GM12878 (cell line): ENCODE results near the gene PANX2. TPM values are rescaled to one million over a fixed set of nuclear protein-coding genes. Genes with fewer than 3 reads are reported as not detected.

Experiments
- ATAC-seq: fragments of 200-7000 bp; cut with Tn5 transposase; 3 replicates; pipeline ENCODE4 v1.9.1; 2020; ENCODE audit warnings: mild to moderate bottlenecking, moderate library complexity
- BruUV-seq: library from RNA; stranded (reverse); fragments of 400-500 nt; replicated peaks from 2 replicates; lab custom pipeline; 2021; lab: Mats Ljungman, UMichigan
- CTCF ChIA-PET: fragments of 300-600 bp; sonication (Branson Sonifier 250); formaldehyde crosslinking; extraction: SDS; loops from one replicate; lab custom pipeline; 2021; ENCODE audit warnings: inconsistent platforms; lab: Yijun Ruan, JAX
- POLR2A ChIA-PET: fragments of 350-600 bp; formaldehyde crosslinking; extraction: SDS; loops from one replicate; lab custom pipeline; 2021; ENCODE audit warnings: inconsistent platforms; lab: Charles Lee
- RAD21 ChIA-PET: fragments of 300-600 bp; sonication (Branson Sonifier 250); formaldehyde crosslinking; loops from one replicate; lab custom pipeline; 2023; ENCODE audit warnings: antibody characterized with exemption; ENCODE audit not compliant: unreplicated experiment; lab: Charles Lee
- SMC1A ChIA-PET: fragments of 300-600 bp; sonication (Branson Sonifier 250); formaldehyde crosslinking; loops from one replicate; lab custom pipeline; 2023; ENCODE audit not compliant: unreplicated experiment, uncharacterized antibody; lab: Charles Lee
- DNase-seq: peaks from one replicate; pipeline ENCODE4 v3.0.0-alpha.2; 2011; ENCODE audit warnings: low read depth, low spot score
- FAIRE-seq: peaks from 3 replicates; lab custom pipeline; 2011; peaks lifted over from hg19 to GRCh38; lab: Jason Lieb, UNC
- H2AFZ ChIP-seq: 2 replicates; pipeline ENCODE4 v1.6.0; 2011; ENCODE audit warnings: low read depth, low read length, control low read depth; ENCODE audit not compliant: control insufficient read depth
- H3K27ac ChIP-seq: 2 replicates; pipeline ENCODE4 v1.5.1; 2011; ENCODE audit warnings: control low read depth; ENCODE audit not compliant: control insufficient read depth, insufficient read depth
- H3K27me3 ChIP-seq, 2 experiments: replicated peaks in 1 of 2; 2 replicates each; pipeline versions ENCODE4 v1.6.0 to v1.6.1; 2011; ENCODE audit warnings: low read length in 1 of 2; ENCODE audit not compliant: control insufficient read depth in 2 of 2, insufficient read depth in 2 of 2
- H3K36me3 ChIP-seq, 2 experiments: 2 replicates each; pipeline ENCODE4 v1.5.1; 2011; ENCODE audit warnings: low read length in 1 of 2; ENCODE audit not compliant: control insufficient read depth in 2 of 2, insufficient read depth in 2 of 2
- H3K4me1 ChIP-seq: 2 replicates; pipeline ENCODE4 v1.6.1; 2011; ENCODE audit warnings: mild to moderate bottlenecking, low read length, moderate library complexity, mixed read lengths; ENCODE audit not compliant: control insufficient read depth, insufficient read depth
- H3K4me2 ChIP-seq: 2 replicates; pipeline ENCODE4 v1.6.0; 2011; ENCODE audit warnings: control low read depth; ENCODE audit not compliant: control insufficient read depth, insufficient read depth
- H3K4me3 ChIP-seq: fragments of 200-600 bp; sonication (generic); 2 replicates; pipeline ENCODE4 v1.5.1; 2016
- H3K79me2 ChIP-seq: 2 replicates; pipeline ENCODE4 v1.6.0; 2011; ENCODE audit warnings: low read length; ENCODE audit not compliant: control insufficient read depth, insufficient read depth
- H3K9ac ChIP-seq: 2 replicates; pipeline ENCODE4 v1.8.0; 2011; ENCODE audit warnings: low read length, control low read depth, mixed read lengths; ENCODE audit not compliant: control insufficient read depth, insufficient read depth
- H3K9me3 ChIP-seq: replicated peaks from 3 replicates; pipeline ENCODE4 v1.5.1; 2011; ENCODE audit warnings: mild to moderate bottlenecking, low read length; ENCODE audit not compliant: control insufficient read depth, insufficient read depth
- H4K20me1 ChIP-seq: 2 replicates; pipeline ENCODE4 v1.6.0; 2011; ENCODE audit not compliant: control insufficient read depth, insufficient read depth
- ESRRA ChIP-seq: IDR thresholded peaks from 2 replicates; pipeline ENCODE4 v1.6.1; 2012; ENCODE audit warnings: mild to moderate bottlenecking, low read length, improper control_type of control experiment
- POLR2A ChIP-seq: IDR thresholded peaks from 2 replicates; pipeline ENCODE4 v1.6.1; 2011; ENCODE audit warnings: low read depth, mild to moderate bottlenecking, low read length
- RFX5 ChIP-seq: IDR thresholded peaks from 2 replicates; pipeline ENCODE4 v1.6.1; 2011; ENCODE audit warnings: low read depth, low read length, improper control_type of control experiment
- SMAD1 ChIP-seq: fragments of 450-650 bp; IDR thresholded peaks from 2 replicates; pipeline ENCODE4 v1.6.1; 2018; ENCODE audit warnings: mild to moderate bottlenecking, low read depth; ENCODE audit not compliant: partially characterized antibody
- STAT3 ChIP-seq: IDR thresholded peaks from 2 replicates; pipeline ENCODE4 v1.6.1; 2011; ENCODE audit warnings: low read depth, low read length, improper control_type of control experiment
- TAF1 ChIP-seq: IDR thresholded peaks from 2 replicates; pipeline ENCODE4 v1.6.1; 2011; ENCODE audit warnings: mild to moderate bottlenecking, low read depth, low read length, borderline replicate concordance
- YY1 ChIP-seq: IDR thresholded peaks from 2 replicates; pipeline ENCODE4 v1.6.1; 2011; ENCODE audit warnings: low read depth, mild to moderate bottlenecking, low read length
- WGBS: methylation state at CpG from one replicate; pipeline ENCODE4 v1.1.6; 2016; ENCODE audit warnings: low lambda C conversion rate; ENCODE audit not compliant: insufficient replicate concordance, insufficient coverage; ENCODE audit errors: missing lambda C conversion rate; 5-methylcytosine and 5-hydroxymethylcytosine counted together
- in situ Hi-C: fragments of 300-500 bp; cut with MboI; formaldehyde crosslinking; loops from 9 replicates; pipeline ENCODE4 v1.14.3; 2018; ENCODE audit warnings: mixed read lengths
- intact Hi-C: fragments of 100-400 bp; cut with micrococcal nuclease; formaldehyde crosslinking; loops from one replicate; pipeline ENCODE4 v1.14.2; 2022; ENCODE audit not compliant: unreplicated experiment
- polyA plus RNA-seq, 11 experiments: library from polyadenylated mRNA; depleted of rRNA in 4 of 11; unstranded in 6 of 11; stranded (reverse) in 5 of 11; fragments of >200 nt; fragmentation: Nextera tagmentation in 4 of 11; fragmentation: Illumina TruSeq in 1 of 11; extraction: Ambion mirVana in 4 of 11; extraction: Trizol in 1 of 11; gene quantifications; 1 replicate in 1 of 11; 2 replicates in 10 of 11; pipeline versions ENCODE4 v1.2.1 to v1.2.3, GENCODE V29; 2011 to 2016; ENCODE audit warnings: inconsistent platforms in 2 of 11, missing spikeins in 2 of 11, low read depth in 1 of 11
- total RNA-seq, 4 experiments: library from RNA; depleted of rRNA in 3 of 4; stranded (reverse); fragments of >200 nt in 3 of 4; fragmentation: Illumina TruSeq in 1 of 4; extraction: Trizol in 1 of 4; gene quantifications; 2 replicates each; pipeline versions ENCODE4 v1.2.1 to v1.2.3, GENCODE V29; 2013 to 2021
- TF ChIP-seq, protein P1 (sequence below): fragments of 450-650 bp; conservative IDR thresholded peaks from 2 replicates; pipeline ENCODE4 v1.6.1; 2017; ENCODE audit warnings: mild to moderate bottlenecking, moderate library complexity
- TF ChIP-seq, protein P2 (sequence below), 3 experiments: IDR thresholded peaks in 2 of 3; conservative IDR thresholded peaks in 1 of 3; 2 replicates each; pipeline ENCODE4 v1.5.1; 2011; ENCODE audit warnings: low read depth in 3 of 3, low read length in 3 of 3, mild to moderate bottlenecking in 3 of 3, control low read depth in 2 of 3, moderate library complexity in 2 of 3, inconsistent platforms in 1 of 3, mixed read lengths in 1 of 3; ENCODE audit not compliant: control insufficient read depth in 2 of 3, insufficient read depth in 1 of 3; ENCODE audit errors: extremely low read depth in 1 of 3

PANX2 gene
- total and polyA plus RNA-seq, 10 of the 15 experiments (the other 5 are each of a cell fraction or from before 2014, with no cell fraction given) = 0.04 to 0.44 (median 0.17) TPM; not detected in 5

DNA sequence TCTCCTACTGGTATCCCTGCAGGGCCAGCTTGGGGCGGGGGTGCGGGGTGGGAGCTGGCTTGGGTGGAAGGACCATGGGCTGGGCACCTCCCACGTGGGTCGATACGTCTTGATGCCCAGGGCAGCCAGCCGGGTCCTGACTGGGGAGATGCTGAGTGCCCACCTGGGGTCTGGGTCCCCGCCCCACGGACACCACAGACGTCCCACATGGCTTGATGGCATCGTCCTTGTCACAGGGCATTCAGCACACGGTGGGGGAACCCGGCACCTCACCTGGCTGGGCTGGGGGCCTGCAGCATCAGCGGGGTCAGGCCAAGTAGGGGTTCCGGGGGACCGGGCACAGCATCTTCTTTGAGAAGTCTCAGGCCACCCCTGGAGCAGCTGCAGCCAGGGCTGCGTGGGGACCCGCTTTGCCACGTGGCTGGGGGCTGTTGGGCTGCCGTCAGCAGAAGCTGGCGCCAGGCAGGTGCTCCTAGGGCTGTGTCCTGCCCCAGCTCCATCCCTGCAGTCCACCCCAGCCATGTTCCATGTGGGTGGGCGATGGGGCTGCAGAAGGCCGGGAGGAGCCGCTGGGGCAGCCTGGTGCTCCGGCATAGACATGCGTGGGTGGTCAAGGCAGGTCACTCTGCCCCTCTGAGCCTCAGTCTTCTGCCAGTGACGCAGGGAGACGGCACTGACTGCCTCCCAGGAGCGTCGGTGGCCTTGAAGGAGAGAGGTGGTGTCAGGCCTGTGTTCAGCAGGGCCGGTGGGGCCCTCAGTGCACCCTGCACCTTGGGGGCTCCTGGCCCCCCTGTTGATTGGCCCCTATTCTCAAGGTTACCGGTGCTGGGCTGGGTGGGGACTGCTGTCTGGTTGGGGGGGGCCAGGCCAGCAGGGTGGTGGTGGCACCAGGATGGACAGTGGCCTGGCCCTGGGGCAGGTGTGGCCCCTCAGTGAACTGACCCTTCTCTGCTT lies 38.7 kb downstream of the PANX2 start:
- TF ChIP-seq STAT3 (no peak), RFX5 (no peak), POLR2A (peak; percentile 9; the same call in 1 of the 2 replicates), ESRRA (no peak)
- no TSS peak for BruUV-seq
- ATAC-seq = peak; percentile 35
- H3K27ac ChIP-seq = no peak overlapping the region
- H3K27me3 ChIP-seq = no peaks in the 10 kb centered on the region
- H2AFZ ChIP-seq = no peak overlapping the region
- no peaks in the 10 kb centered on the region; the same call in 1 of the 2 replicates for H3K79me2 ChIP-seq
- H3K4me3 ChIP-seq = no peak overlapping the region
- no peak for DNase-seq
- no peaks in the 10 kb centered on the region for H3K4me1 ChIP-seq
- no peak for FAIRE-seq
- 67% methylated on average over 27 of the region's 31 CpGs for WGBS
- no peaks in the 10 kb centered on the region; the same call in 1 of the 2 replicates for H4K20me1 ChIP-seq
- ChIA-PET POLR2A (interaction anchor here (0.6 kb wide), 1 partner anchor 14 kb away, joined by 9 read pairs; no protein-coding TSS in a partner anchor), CTCF (interaction anchor here (0.6 to 2.3 kb wide), 5 partner anchors 44 to 168 kb away, joined by 3 to 13 read pairs (median 4); no protein-coding TSS in a partner anchor), RAD21 (interaction anchor here (0.6 to 1.3 kb wide), 2 partner anchors 58 to 269 kb away, joined by 3 to 4 read pairs; no protein-coding TSS in a partner anchor), SMC1A (no interaction called here)
- in situ Hi-C loops (loop anchor here (5.0 kb wide), 1 partner anchor 277 kb away; no protein-coding TSS in a partner anchor), intact Hi-C loops (loop anchor here (1.0 kb wide), 1 partner anchor 60 kb away; no protein-coding TSS in a partner anchor)
- no peaks in the 10 kb centered on the region for H3K9me3 ChIP-seq
- no peak overlapping the region for H3K9ac ChIP-seq
- H3K4me2 ChIP-seq = no peak overlapping the region
- H3K36me3 ChIP-seq = peaks cover 5 to 21% of the 10 kb centered on the region in 2 experiments; a peak in 3 of 4 replicates

DNA sequence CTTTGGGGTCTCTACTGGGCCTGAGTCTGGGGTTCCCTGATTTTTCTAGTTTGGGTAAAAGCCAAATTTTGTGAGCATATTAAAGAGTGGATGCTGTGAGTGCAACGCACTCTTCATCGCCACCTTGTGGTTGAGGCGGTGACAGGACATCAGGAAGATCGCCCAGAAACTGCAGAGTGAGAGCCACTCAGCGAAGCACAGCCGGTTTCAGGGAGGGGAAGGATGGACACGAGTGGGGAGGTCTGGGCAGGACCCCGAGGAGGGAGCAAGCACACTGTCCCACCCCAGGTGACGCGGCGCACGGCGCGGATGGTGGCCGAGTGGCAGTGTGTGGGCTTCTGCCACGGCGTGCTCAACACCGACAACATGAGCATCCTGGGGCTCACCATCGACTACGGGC lies 39.4 kb downstream of the PANX2 start:
- Histone ChIP-seq H3K4me1 (no peaks in the 10 kb centered on the region), H3K79me2 (no peaks in the 10 kb centered on the region), H3K4me3 (no peak overlapping the region), H2AFZ (no peak overlapping the region), H3K27me3 (no peaks in the 10 kb centered on the region), H3K36me3 (peaks cover 5 to 19% of the 10 kb centered on the region in 2 experiments; a peak in 3 of 4 replicates), H3K27ac (no peak overlapping the region), H4K20me1 (no peaks in the 10 kb centered on the region; the same call in 1 of the 2 replicates), H3K9me3 (no peaks in the 10 kb centered on the region), H3K4me2 (no peak overlapping the region), H3K9ac (no peak overlapping the region)
- FAIRE-seq (peak; percentile 81), ATAC-seq (peak; percentile 90), DNase-seq (no peak)
- no TSS peak for BruUV-seq
- SMC1A ChIA-PET = no interaction called here
- intact Hi-C loops = loop anchor here (1.0 kb wide), 1 partner anchor 61 kb away; no protein-coding TSS in a partner anchor
- RAD21 ChIA-PET = no interaction called here
- 41% methylated on average over 13 of the region's 20 CpGs for WGBS
- in situ Hi-C loops = loop anchor here (5.0 kb wide), 2 partner anchors 63 to 278 kb away; no protein-coding TSS in a partner anchor
- CTCF ChIA-PET = interaction anchor here (2.3 kb wide), 1 partner anchor 61 kb away, joined by 13 read pairs; no protein-coding TSS in a partner anchor
- POLR2A ChIA-PET = no interaction called here
- TF ChIP-seq, protein P1, sequence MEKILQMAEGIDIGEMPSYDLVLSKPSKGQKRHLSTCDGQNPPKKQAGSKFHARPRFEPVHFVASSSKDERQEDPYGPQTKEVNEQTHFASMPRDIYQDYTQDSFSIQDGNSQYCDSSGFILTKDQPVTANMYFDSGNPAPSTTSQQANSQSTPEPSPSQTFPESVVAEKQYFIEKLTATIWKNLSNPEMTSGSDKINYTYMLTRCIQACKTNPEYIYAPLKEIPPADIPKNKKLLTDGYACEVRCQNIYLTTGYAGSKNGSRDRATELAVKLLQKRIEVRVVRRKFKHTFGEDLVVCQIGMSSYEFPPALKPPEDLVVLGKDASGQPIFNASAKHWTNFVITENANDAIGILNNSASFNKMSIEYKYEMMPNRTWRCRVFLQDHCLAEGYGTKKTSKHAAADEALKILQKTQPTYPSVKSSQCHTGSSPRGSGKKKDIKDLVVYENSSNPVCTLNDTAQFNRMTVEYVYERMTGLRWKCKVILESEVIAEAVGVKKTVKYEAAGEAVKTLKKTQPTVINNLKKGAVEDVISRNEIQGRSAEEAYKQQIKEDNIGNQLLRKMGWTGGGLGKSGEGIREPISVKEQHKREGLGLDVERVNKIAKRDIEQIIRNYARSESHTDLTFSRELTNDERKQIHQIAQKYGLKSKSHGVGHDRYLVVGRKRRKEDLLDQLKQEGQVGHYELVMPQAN = no peak
- TF ChIP-seq SMAD1 (no peak), TAF1 (no peak), YY1 (peak; percentile 54; the same call in 1 of the 2 replicates)
- TF ChIP-seq, protein P2, sequence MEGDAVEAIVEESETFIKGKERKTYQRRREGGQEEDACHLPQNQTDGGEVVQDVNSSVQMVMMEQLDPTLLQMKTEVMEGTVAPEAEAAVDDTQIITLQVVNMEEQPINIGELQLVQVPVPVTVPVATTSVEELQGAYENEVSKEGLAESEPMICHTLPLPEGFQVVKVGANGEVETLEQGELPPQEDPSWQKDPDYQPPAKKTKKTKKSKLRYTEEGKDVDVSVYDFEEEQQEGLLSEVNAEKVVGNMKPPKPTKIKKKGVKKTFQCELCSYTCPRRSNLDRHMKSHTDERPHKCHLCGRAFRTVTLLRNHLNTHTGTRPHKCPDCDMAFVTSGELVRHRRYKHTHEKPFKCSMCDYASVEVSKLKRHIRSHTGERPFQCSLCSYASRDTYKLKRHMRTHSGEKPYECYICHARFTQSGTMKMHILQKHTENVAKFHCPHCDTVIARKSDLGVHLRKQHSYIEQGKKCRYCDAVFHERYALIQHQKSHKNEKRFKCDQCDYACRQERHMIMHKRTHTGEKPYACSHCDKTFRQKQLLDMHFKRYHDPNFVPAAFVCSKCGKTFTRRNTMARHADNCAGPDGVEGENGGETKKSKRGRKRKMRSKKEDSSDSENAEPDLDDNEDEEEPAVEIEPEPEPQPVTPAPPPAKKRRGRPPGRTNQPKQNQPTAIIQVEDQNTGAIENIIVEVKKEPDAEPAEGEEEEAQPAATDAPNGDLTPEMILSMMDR (IDR thresholded peaks at IDR 0.05 in 2 of 3, conservative IDR thresholded peaks at IDR 0.05 in 1 of 3; ENCODE audit: control insufficient read depth in 2 of 3, extremely low read depth in 1 of 3, insufficient read depth in 1 of 3, low read depth in 3 of 3, low read length in 3 of 3) = peak; percentile 85 to 91 (median 86)
